SK-N-MC (cell line): ENCODE data around the gene PI3.

Source experiments
- EZH2 ChIP-seq: fragments of 200-600 bp; sonication (generic); IDR thresholded peaks from one replicate; pipeline ENCODE4 v1.6.1; 2017; ENCODE audit warnings: antibody characterized with exemption
- FOXP2 ChIP-seq: optimal IDR thresholded peaks from 2 replicates; pipeline ENCODE3; 2011; ENCODE audit warnings: mild to moderate bottlenecking, moderate library complexity; ENCODE audit not compliant: insufficient read depth; ENCODE audit errors: extremely low read length, control extremely low read depth
- POLR2AphosphoS5 ChIP-seq: IDR thresholded peaks from 2 replicates; pipeline ENCODE4 v1.6.1; 2012; ENCODE audit warnings: mild to moderate bottlenecking, low read depth, low read length, borderline replicate concordance

GRCh38 chr20:45138561-45139300, 36.0 kb upstream of the PI3 start:
- TF ChIP-seq POLR2AphosphoS5: no peak
- no peak for TF ChIP-seq EZH2
- TF ChIP-seq FOXP2: no peak
